OCI-LY3 (cell line): Measurements from ENCODE around the gene TBC1D21.

ENCODE experiments used
- CTCF ChIP-seq: fragments of 200-600, 300-600 bp; sonication (generic); IDR thresholded peaks from 2 replicates; pipeline ENCODE4 v1.5.1; 2014; ENCODE audit warnings: antibody characterized with exemption, low read length, low read depth
- EZH2phosphoT487 ChIP-seq: fragments of 200-600 bp; shearing (Covaris generic); IDR thresholded peaks from 2 replicates; pipeline ENCODE4 v1.6.1; 2018; ENCODE audit warnings: antibody characterized with exemption, mixed run types, low read depth

- TF ChIP-seq CTCF (no peak), EZH2phosphoT487 (no peak)
Observed at GRCh38 chr15:73852507-73852906, 20.9 kb upstream of the TBC1D21 start.
